Osteoblast (primary cell): ENCODE data around the gene ZNF578. TPM values are rescaled to one million over a fixed set of nuclear protein-coding genes. Genes with fewer than 3 reads are reported as not detected.
"Not testable (repeated sequence)": the region's sequence is repeated elsewhere in the genome, so short reads cannot be mapped to it uniquely, and the experiment has no call there.

Experiments
- DNase-seq: peaks from one replicate; pipeline ENCODE4 v3.0.0; 2011; ENCODE audit warnings: low spot score, mixed read lengths; ENCODE audit not compliant: insufficient read length; ENCODE audit errors: missing footprints
- H2AFZ ChIP-seq: 2 replicates; pipeline ENCODE4 v1.6.0; 2011; ENCODE audit warnings: mild to moderate bottlenecking, low read length
- H3K27ac ChIP-seq: 2 replicates; pipeline ENCODE4 v1.5.1; 2011; ENCODE audit warnings: mild to moderate bottlenecking, low read depth, low read length, moderate library complexity
- H3K27me3 ChIP-seq: 2 replicates; pipeline ENCODE4 v1.6.0; 2012; ENCODE audit warnings: mild to moderate bottlenecking, control low read depth, inconsistent platforms, low read length, moderate library complexity; ENCODE audit not compliant: insufficient read depth
- H3K36me3 ChIP-seq: 2 replicates; pipeline ENCODE4 v1.5.1; 2011; ENCODE audit warnings: mild to moderate bottlenecking, low read length, control low read depth, moderate library complexity; ENCODE audit not compliant: insufficient read depth
- H3K4me1 ChIP-seq: 2 replicates; pipeline ENCODE4 v1.5.1; 2011; ENCODE audit warnings: mild to moderate bottlenecking, low read length, control low read depth, moderate library complexity; ENCODE audit not compliant: insufficient read depth
- H3K4me2 ChIP-seq: 2 replicates; pipeline ENCODE4 v1.6.0; 2011; ENCODE audit warnings: mild to moderate bottlenecking, low read length; ENCODE audit not compliant: insufficient read depth
- H3K4me3 ChIP-seq: fragments of 200-600 bp; sonication (generic); 3 replicates; pipeline ENCODE4 v1.5.1; 2012; ENCODE audit warnings: mild to moderate bottlenecking, low read length, inconsistent platforms; ENCODE audit not compliant: insufficient read depth
- H3K79me2 ChIP-seq: 2 replicates; pipeline ENCODE4 v1.6.0; 2012; ENCODE audit warnings: mild to moderate bottlenecking, low read length, control low read depth, inconsistent platforms; ENCODE audit not compliant: insufficient read depth
- H3K9me3 ChIP-seq: 2 replicates; pipeline ENCODE4 v1.5.1; 2011; ENCODE audit warnings: low read depth, low read length, control low read depth
- H4K20me1 ChIP-seq: 2 replicates; pipeline ENCODE4 v1.6.0; 2012; ENCODE audit warnings: mild to moderate bottlenecking, low read length, control low read depth; ENCODE audit not compliant: insufficient read depth
- total RNA-seq: library from RNA; depleted of rRNA; stranded (reverse); fragments of >200 nt; gene quantifications from 2 replicates; pipeline ENCODE4 v1.2.3, GENCODE V29; 2012
- TF ChIP-seq, protein P1 (sequence below): IDR thresholded peaks from 2 replicates; pipeline ENCODE4 v1.5.1; 2011; ENCODE audit warnings: mild to moderate bottlenecking, low read depth, low read length, moderate library complexity; ENCODE audit errors: extremely low read depth

ZNF578 gene
- total RNA-seq, 1 donor: 2.5 TPM

GRCh38 chr19:52507266-52507665, 53.9 kb downstream of the ZNF578 start:
- H3K27me3 ChIP-seq: no peaks in the 10 kb centered on the region
- no peak overlapping the region for H2AFZ ChIP-seq
- no peaks in the 10 kb centered on the region for H3K4me1 ChIP-seq
- peaks cover 10% of the 10 kb centered on the region for H3K9me3 ChIP-seq
- no peaks in the 10 kb centered on the region for H3K79me2 ChIP-seq
- DNase-seq: no peak
- no peak overlapping the region for H3K4me3 ChIP-seq
- TF ChIP-seq, protein P1, sequence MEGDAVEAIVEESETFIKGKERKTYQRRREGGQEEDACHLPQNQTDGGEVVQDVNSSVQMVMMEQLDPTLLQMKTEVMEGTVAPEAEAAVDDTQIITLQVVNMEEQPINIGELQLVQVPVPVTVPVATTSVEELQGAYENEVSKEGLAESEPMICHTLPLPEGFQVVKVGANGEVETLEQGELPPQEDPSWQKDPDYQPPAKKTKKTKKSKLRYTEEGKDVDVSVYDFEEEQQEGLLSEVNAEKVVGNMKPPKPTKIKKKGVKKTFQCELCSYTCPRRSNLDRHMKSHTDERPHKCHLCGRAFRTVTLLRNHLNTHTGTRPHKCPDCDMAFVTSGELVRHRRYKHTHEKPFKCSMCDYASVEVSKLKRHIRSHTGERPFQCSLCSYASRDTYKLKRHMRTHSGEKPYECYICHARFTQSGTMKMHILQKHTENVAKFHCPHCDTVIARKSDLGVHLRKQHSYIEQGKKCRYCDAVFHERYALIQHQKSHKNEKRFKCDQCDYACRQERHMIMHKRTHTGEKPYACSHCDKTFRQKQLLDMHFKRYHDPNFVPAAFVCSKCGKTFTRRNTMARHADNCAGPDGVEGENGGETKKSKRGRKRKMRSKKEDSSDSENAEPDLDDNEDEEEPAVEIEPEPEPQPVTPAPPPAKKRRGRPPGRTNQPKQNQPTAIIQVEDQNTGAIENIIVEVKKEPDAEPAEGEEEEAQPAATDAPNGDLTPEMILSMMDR: no peak
- H3K4me2 ChIP-seq: no peak overlapping the region
- no peaks in the 10 kb centered on the region for H4K20me1 ChIP-seq
- H3K27ac ChIP-seq: no peak overlapping the region
- H3K36me3 ChIP-seq: no peaks in the 10 kb centered on the region

GRCh38 chr19:52516191-52516590, 62.8 kb downstream of the ZNF578 start:
- Histone ChIP-seq H3K36me3 (no peaks in the 10 kb centered on the region), H3K27ac (no peak overlapping the region), H2AFZ (no peak overlapping the region), H3K4me3 (no peak overlapping the region), H3K4me1 (no peaks in the 10 kb centered on the region), H4K20me1 (no peaks in the 10 kb centered on the region), H3K27me3 (no peaks in the 10 kb centered on the region), H3K9me3 (peaks cover 9% of the 10 kb centered on the region), H3K79me2 (no peaks in the 10 kb centered on the region), H3K4me2 (no peak overlapping the region)
- TF ChIP-seq, protein P1: no peak
- DNase-seq: no peak

DNA sequence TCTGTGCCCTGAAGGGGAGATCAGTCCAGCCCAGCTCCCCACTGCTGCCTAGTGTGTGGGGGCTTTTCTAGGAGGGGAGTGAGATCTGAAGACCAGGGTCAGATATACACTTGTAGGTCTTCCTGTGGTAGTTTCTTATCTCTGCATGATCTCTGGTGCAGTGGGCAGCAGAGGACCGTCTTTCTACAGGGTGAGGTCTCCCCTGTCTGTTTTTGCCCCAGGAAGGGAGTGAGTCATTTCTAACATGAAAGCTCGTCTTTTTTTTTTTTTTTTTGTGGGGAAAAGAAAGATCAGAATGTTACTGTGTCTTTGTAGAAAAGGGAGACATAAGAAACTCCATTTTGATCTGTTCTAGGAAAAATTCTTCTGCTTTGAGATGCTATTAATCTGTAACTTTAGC, 65.3 kb downstream of the ZNF578 start:
- Histone ChIP-seq H3K4me2 (no peak overlapping the region), H3K4me3 (no peak overlapping the region), H3K4me1 (no peaks in the 10 kb centered on the region), H3K27ac (no peak overlapping the region), H2AFZ (no peak overlapping the region), H3K79me2 (no peaks in the 10 kb centered on the region), H4K20me1 (no peaks in the 10 kb centered on the region), H3K36me3 (no peaks in the 10 kb centered on the region), H3K27me3 (no peaks in the 10 kb centered on the region), H3K9me3 (no peaks in the 10 kb centered on the region)
- TF ChIP-seq, protein P1: no peak
- no peak for DNase-seq

GRCh38 chr19:52519175-52519574, 65.8 kb downstream of the ZNF578 start:
- H2AFZ ChIP-seq, H3K79me2 ChIP-seq, H4K20me1 ChIP-seq, H3K27me3 ChIP-seq, DNase-seq, H3K36me3 ChIP-seq, H3K4me1 ChIP-seq, H3K4me2 ChIP-seq, H3K9me3 ChIP-seq, H3K27ac ChIP-seq, H3K4me3 ChIP-seq: not testable (repeated sequence)
